ENCODE data around the gene ITPRIPL2.

The ITPRIPL2 gene

GRCh38 chr16:19085679-19086200 is 28.0 kb upstream of the ITPRIPL2 start:
- no peak overlapping the region for H3K4me3 ChIP-seq (ENCODE audit: low read depth, low read length)
- no peak for DNase-seq (ENCODE audit: low read depth)
- TF ChIP-seq CTCF (IDR thresholded peaks at IDR 0.05; ENCODE audit: insufficient read depth, low read depth, low read length, missing control alignments), result no peak

GRCh38 chr16:19086322-19087199 is 27.2 kb upstream of the ITPRIPL2 start:
- TF ChIP-seq CTCF (IDR thresholded peaks at IDR 0.05; ENCODE audit: insufficient read depth, low read depth, low read length, missing control alignments), result peak; percentile 99
- DNase-seq (ENCODE audit: low read depth), result peak; percentile 90
- peak overlapping the region; percentile 33 for H3K4me3 ChIP-seq (ENCODE audit: low read depth, low read length)

GRCh38 chr16:19088341-19088916 is 25.3 kb upstream of the ITPRIPL2 start:
- DNase-seq (ENCODE audit: low read depth), result no peak
- no peak overlapping the region for H3K4me3 ChIP-seq (ENCODE audit: low read depth, low read length)
- TF ChIP-seq CTCF (IDR thresholded peaks at IDR 0.05; ENCODE audit: insufficient read depth, low read depth, low read length, missing control alignments), result no peak

- H3K4me3 ChIP-seq (ENCODE audit: low read depth, low read length), result no peak overlapping the region
- DNase-seq (ENCODE audit: low read depth), result no peak
- no peak for TF ChIP-seq CTCF (IDR thresholded peaks at IDR 0.05; ENCODE audit: insufficient read depth, low read depth, low read length, missing control alignments)
Observed at GRCh38 chr16:19089410-19089955, 24.3 kb upstream of the ITPRIPL2 start.

- no peak for DNase-seq (ENCODE audit: low read depth)
- TF ChIP-seq CTCF (IDR thresholded peaks at IDR 0.05; ENCODE audit: insufficient read depth, low read depth, low read length, missing control alignments), result no peak
Observed at GRCh38 chr16:19090916-19091315, 22.8 kb upstream of the ITPRIPL2 start.

GRCh38 chr16:19092653-19093410 is 20.9 kb upstream of the ITPRIPL2 start:
- DNase-seq (ENCODE audit: low read depth), result no peak
- H3K4me3 ChIP-seq (ENCODE audit: low read depth, low read length), result no peak overlapping the region
- no peak for TF ChIP-seq CTCF (IDR thresholded peaks at IDR 0.05; ENCODE audit: insufficient read depth, low read depth, low read length, missing control alignments)

More at GRCh38 chr16:19090916-19091315, 22.8 kb upstream of the ITPRIPL2 start:
- H3K4me3 ChIP-seq (ENCODE audit: low read depth, low read length), result no peak overlapping the region

Data from GM12865 (cell line).